ENCODE data around the gene CCDC122.

Gene CCDC122

DNA sequence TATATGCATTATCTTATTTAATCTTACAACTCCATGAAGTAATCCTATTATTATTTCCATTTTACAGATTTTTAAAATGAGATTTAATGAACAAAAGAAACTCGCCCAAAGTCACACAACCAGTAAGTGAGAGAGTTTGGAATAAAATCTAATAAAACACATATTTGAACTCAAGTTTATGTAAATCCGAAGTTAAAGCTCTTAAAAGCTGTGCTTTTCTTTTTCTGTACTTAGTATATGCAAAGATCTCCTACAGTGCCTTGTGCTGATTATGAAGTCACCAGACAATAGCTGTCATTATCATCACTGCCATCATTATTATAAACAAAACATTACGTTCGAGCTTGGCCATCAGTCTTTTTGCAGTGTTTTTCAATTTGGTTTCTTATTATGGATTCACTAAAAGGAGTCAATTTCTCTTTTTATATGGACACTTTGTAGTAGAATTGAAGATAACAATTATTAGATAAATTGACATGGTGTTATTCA lies 63.1 kb downstream of the CCDC122 start:
- in situ Hi-C loops (cut with MboI; ENCODE audit: low sequenced_read_pairs, unreplicated experiment), result loop anchor here (25.0 kb wide), 1 partner anchor 1179 kb away; no protein-coding TSS in a partner anchor
- TF ChIP-seq, protein P1, sequence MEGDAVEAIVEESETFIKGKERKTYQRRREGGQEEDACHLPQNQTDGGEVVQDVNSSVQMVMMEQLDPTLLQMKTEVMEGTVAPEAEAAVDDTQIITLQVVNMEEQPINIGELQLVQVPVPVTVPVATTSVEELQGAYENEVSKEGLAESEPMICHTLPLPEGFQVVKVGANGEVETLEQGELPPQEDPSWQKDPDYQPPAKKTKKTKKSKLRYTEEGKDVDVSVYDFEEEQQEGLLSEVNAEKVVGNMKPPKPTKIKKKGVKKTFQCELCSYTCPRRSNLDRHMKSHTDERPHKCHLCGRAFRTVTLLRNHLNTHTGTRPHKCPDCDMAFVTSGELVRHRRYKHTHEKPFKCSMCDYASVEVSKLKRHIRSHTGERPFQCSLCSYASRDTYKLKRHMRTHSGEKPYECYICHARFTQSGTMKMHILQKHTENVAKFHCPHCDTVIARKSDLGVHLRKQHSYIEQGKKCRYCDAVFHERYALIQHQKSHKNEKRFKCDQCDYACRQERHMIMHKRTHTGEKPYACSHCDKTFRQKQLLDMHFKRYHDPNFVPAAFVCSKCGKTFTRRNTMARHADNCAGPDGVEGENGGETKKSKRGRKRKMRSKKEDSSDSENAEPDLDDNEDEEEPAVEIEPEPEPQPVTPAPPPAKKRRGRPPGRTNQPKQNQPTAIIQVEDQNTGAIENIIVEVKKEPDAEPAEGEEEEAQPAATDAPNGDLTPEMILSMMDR (IDR thresholded peaks at IDR 0.05; ENCODE audit: borderline replicate concordance, control extremely low read depth, extremely low read depth, insufficient read depth, missing control alignments), result no peak
- DNase-seq (ENCODE audit: low spot score), result no peak

DNA sequence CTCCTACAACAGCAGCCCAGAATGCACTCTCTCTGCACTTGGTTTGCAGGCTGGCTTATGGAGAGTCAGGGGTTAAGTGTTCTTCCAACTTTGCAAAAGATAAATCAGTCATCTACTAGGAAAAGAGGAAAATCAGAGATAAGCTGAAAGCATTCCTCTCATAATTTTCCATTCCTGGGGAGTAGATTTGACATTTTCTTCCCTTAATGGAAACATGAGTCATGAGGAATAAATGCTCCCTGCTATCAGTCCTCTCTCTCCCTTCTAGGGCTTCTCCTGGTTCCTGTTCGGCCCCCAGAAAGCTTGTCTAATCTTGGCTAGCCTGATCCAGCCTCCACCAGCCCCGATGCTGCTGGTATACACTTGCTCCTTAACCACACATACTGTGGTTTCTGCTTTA lies 64.3 kb downstream of the CCDC122 start:
- in situ Hi-C loops (cut with MboI; ENCODE audit: low sequenced_read_pairs, unreplicated experiment), result loop anchor here (25.0 kb wide), 1 partner anchor 1178 kb away; no protein-coding TSS in a partner anchor
- TF ChIP-seq, protein P1 (IDR thresholded peaks at IDR 0.05; ENCODE audit: borderline replicate concordance, control extremely low read depth, extremely low read depth, insufficient read depth, missing control alignments), result no peak

DNA sequence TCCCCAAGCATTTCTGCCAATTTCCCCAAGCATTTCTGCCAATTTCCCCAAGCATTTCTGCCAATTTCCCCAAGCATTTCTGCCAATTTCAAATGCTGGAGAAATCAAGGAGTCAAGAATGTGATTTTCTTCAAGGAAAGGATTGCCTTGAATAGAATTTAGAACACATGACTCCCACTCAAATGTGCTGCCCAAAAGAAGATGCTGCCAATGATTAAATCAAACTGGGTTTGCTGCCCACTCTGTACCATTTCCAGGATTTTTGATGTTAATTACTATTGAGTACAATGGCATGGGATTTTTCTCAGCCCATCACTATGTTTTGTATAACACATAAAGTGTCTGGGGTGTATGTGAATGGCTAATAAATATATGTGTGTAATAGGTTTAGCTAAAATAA lies 70.9 kb downstream of the CCDC122 start:
- in situ Hi-C loops (cut with MboI; ENCODE audit: low sequenced_read_pairs, unreplicated experiment), result loop anchor here (25.0 kb wide), 1 partner anchor 1171 kb away; no protein-coding TSS in a partner anchor

More for the DNA sequence above, 64.3 kb downstream of the CCDC122 start:
- DNase-seq (ENCODE audit: low spot score), result no peak

DNA sequence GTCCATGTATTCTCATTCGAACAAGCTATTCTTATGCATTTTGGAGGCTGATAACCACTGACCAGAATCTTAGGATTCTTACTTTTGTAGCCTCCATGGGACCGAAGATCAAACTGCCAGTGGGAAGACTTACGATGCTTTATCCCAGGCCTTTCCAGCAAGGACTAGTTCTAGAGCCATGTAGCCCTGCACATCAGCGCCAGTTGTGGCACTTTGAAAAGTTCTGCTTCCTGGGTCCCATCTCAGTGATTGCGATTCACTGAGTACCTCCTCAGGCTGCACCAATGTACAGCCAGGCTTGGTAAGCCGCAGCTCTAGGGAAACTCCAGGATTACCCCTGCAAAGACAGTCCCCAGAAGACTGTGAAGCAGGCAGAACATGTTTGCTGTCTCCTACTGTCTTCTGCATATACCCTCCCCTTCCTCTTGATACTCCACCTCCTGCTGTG lies 73.8 kb downstream of the CCDC122 start:
- TF ChIP-seq, protein P1 (IDR thresholded peaks at IDR 0.05; ENCODE audit: borderline replicate concordance, control extremely low read depth, extremely low read depth, insufficient read depth, missing control alignments), result no peak
- in situ Hi-C loops (cut with MboI; ENCODE audit: low sequenced_read_pairs, unreplicated experiment), result loop anchor here (25.0 kb wide), 1 partner anchor 1168 kb away; no protein-coding TSS in a partner anchor
- no peak for DNase-seq (ENCODE audit: low spot score)

More for the DNA sequence above, 70.9 kb downstream of the CCDC122 start:
- no peak for DNase-seq (ENCODE audit: low spot score)
- TF ChIP-seq, protein P1 (IDR thresholded peaks at IDR 0.05; ENCODE audit: borderline replicate concordance, control extremely low read depth, extremely low read depth, insufficient read depth, missing control alignments), result no peak

DNA sequence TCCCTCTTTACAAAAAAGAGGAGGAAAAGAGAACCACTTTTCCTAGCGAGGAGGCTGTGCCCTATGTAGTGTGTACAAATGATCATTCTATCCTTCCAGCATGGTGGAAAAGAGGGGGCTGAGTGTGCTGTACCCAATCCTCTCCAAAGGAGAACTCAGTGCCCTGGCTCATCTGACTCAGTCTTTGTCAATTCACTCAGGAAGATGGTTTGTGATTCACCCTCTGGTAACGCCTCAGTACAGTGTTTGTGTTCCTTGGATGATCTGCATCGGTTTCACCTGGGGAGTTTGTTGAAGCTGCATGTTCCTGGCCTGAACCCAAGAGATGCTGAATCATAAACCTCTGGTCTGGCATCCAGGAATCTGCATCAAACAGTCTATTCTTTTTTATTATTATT lies 74.5 kb downstream of the CCDC122 start:
- TF ChIP-seq, protein P1 (IDR thresholded peaks at IDR 0.05; ENCODE audit: borderline replicate concordance, control extremely low read depth, extremely low read depth, insufficient read depth, missing control alignments), result no peak
- in situ Hi-C loops (cut with MboI; ENCODE audit: low sequenced_read_pairs, unreplicated experiment), result loop anchor here (25.0 kb wide), 1 partner anchor 1168 kb away; no protein-coding TSS in a partner anchor
- DNase-seq (ENCODE audit: low spot score), result no peak

DNA sequence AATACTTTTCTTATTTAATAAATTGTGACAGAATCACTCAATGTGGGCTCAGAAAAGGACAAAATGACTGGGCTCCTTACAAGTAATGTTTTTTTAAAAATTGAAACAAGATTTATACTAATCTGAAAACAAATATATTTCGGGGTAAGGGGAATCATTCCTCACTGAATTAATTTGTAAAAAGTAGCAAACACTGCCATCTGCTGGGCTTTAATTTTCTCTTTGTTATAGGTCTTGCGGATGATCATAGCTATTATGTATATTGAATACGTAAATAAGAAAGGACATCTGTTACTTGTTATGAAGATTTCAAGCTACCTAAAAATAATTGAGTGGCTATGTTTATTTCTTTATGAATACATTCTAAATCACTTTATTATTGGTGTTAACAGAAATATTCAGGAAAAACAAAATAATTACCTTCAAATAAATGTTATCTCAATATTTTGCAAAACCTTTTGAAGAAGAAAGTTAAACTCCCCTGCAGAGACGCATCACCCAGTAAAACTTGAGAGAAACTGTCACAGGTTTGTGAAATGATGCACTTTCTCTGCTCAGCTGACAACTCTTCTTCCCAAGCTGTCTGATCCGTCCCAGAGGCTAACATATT lies 75.0 kb downstream of the CCDC122 start:
- TF ChIP-seq, protein P1 (IDR thresholded peaks at IDR 0.05; ENCODE audit: borderline replicate concordance, control extremely low read depth, extremely low read depth, insufficient read depth, missing control alignments), result no peak
- peak; percentile 51 for DNase-seq (ENCODE audit: low spot score)
- in situ Hi-C loops (cut with MboI; ENCODE audit: low sequenced_read_pairs, unreplicated experiment), result loop anchor here (25.0 kb wide), 1 partner anchor 1167 kb away; no protein-coding TSS in a partner anchor

Measured in GM13976 (cell line).